WTC11 (cell line): Measurements from ENCODE around the gene ALOX12B. TPM values are rescaled to one million over a fixed set of nuclear protein-coding genes. Genes with fewer than 3 reads are reported as not detected.

Experiments used
- ATAC-seq: fragments of 200-7000 bp; cut with Tn5 transposase; 2 replicates; pipeline ENCODE4 v1.10.0; 2021; ENCODE audit warnings: mild to moderate bottlenecking, moderate library complexity
- CTCF ChIA-PET: fragments of 300-600 bp; sonication (Branson Sonifier 250); formaldehyde crosslinking; loops from one replicate; lab custom pipeline; 2021; ENCODE audit warnings: antibody characterized with exemption; lab: Charles Lee
- POLR2A ChIA-PET: fragments of 350-600 bp; sonication (Branson Sonifier 250); formaldehyde crosslinking; loops from one replicate; lab custom pipeline; 2021; ENCODE audit warnings: antibody characterized with exemption; lab: Charles Lee
- DNase-seq: peaks from one replicate; pipeline ENCODE4 v3.0.0; 2021; ENCODE audit warnings: low spot score
- H3K27ac Mint-ChIP-seq: 2 replicates; pipeline ENCODE4 v1.8.0; 2021; ENCODE audit warnings: mixed read lengths
- H3K27me3 Mint-ChIP-seq: 2 replicates; pipeline ENCODE4 v1.8.0; 2021; ENCODE audit warnings: low read depth, mild to moderate bottlenecking, moderate library complexity, mixed read lengths
- H3K36me3 Mint-ChIP-seq: 2 replicates; pipeline ENCODE4 v1.8.0; 2021; ENCODE audit warnings: mixed read lengths
- H3K4me1 Mint-ChIP-seq: 2 replicates; pipeline ENCODE4 v1.8.0; 2022; ENCODE audit warnings: mixed read lengths
- H3K4me3 Mint-ChIP-seq: 2 replicates; pipeline ENCODE4 v1.8.0; 2021; ENCODE audit warnings: mild to moderate bottlenecking, moderate library complexity, mixed read lengths
- H3K9me3 Mint-ChIP-seq: 2 replicates; pipeline ENCODE4 v1.8.0; 2021; ENCODE audit warnings: mixed read lengths
- CREB1 ChIP-seq: sonication (generic); formaldehyde crosslinking; IDR thresholded peaks from 2 replicates; pipeline ENCODE4 v1.8.0; 2023; ENCODE audit warnings: mild to moderate bottlenecking, missing genetic modification reagents
- CREM ChIP-seq: sonication (generic); formaldehyde crosslinking; IDR thresholded peaks from 2 replicates; pipeline ENCODE4 v1.8.1; 2022; ENCODE audit warnings: mild to moderate bottlenecking, missing genetic modification reagents, moderate library complexity
- FOXK1 ChIP-seq: sonication (generic); formaldehyde crosslinking; IDR thresholded peaks from 2 replicates; pipeline ENCODE4 v1.8.0; 2022; ENCODE audit warnings: mild to moderate bottlenecking, moderate library complexity, missing genetic modification reagents
- GABPB1 ChIP-seq: sonication (generic); formaldehyde crosslinking; IDR thresholded peaks from 2 replicates; pipeline ENCODE4 v1.8.1; 2023; ENCODE audit warnings: mild to moderate bottlenecking, missing genetic modification reagents
- IRF2 ChIP-seq: sonication (generic); formaldehyde crosslinking; IDR thresholded peaks from 2 replicates; pipeline ENCODE4 v1.8.0; 2022; ENCODE audit warnings: low read depth, missing genetic modification reagents, borderline replicate concordance
- JUN ChIP-seq: sonication (generic); formaldehyde crosslinking; IDR thresholded peaks from 2 replicates; pipeline ENCODE4 v1.8.0; 2023; ENCODE audit warnings: mild to moderate bottlenecking, missing genetic modification reagents
- MXD4 ChIP-seq: fragments of 250-450 bp; sonication (Bioruptor Pico); IDR thresholded peaks from 2 replicates; pipeline ENCODE4 v1.8.0; 2021; ENCODE audit warnings: mild to moderate bottlenecking, moderate library complexity, borderline replicate concordance
- MYBL2 ChIP-seq: sonication (generic); formaldehyde crosslinking; IDR thresholded peaks from 2 replicates; pipeline ENCODE4 v1.8.1; 2023; ENCODE audit warnings: mild to moderate bottlenecking, moderate library complexity, missing genetic modification reagents
- NFE2L1 ChIP-seq: sonication (generic); formaldehyde crosslinking; IDR thresholded peaks from 2 replicates; pipeline ENCODE4 v1.8.1; 2023; ENCODE audit warnings: missing genetic modification reagents
- NR1H2 ChIP-seq: sonication (generic); formaldehyde crosslinking; IDR thresholded peaks from 2 replicates; pipeline ENCODE4 v1.9.0; 2021; ENCODE audit warnings: mild to moderate bottlenecking, moderate library complexity, missing genetic modification reagents
- RELA ChIP-seq: sonication (generic); formaldehyde crosslinking; IDR thresholded peaks from 2 replicates; pipeline ENCODE4 v1.8.1; 2022; ENCODE audit warnings: missing genetic modification reagents, mild to moderate bottlenecking, borderline replicate concordance
- SMAD3 ChIP-seq: sonication (generic); formaldehyde crosslinking; IDR thresholded peaks from 2 replicates; pipeline ENCODE4 v1.8.0; 2022; ENCODE audit warnings: missing genetic modification reagents, mild to moderate bottlenecking, borderline replicate concordance
- TEAD1 ChIP-seq: sonication (generic); formaldehyde crosslinking; IDR thresholded peaks from 2 replicates; pipeline ENCODE4 v1.8.0; 2022; ENCODE audit warnings: mild to moderate bottlenecking, missing genetic modification reagents
- TEAD4 ChIP-seq: sonication (generic); formaldehyde crosslinking; IDR thresholded peaks from 2 replicates; pipeline ENCODE4 v1.8.0; 2022; ENCODE audit warnings: mild to moderate bottlenecking, missing genetic modification reagents
- TP53 ChIP-seq: sonication (generic); formaldehyde crosslinking; IDR thresholded peaks from 2 replicates; pipeline ENCODE4 v1.8.1; 2023; ENCODE audit warnings: mild to moderate bottlenecking, missing genetic modification reagents
- ZNF121 ChIP-seq: sonication (generic); formaldehyde crosslinking; IDR thresholded peaks from 2 replicates; pipeline ENCODE4 v1.8.0; 2023; ENCODE audit warnings: missing genetic modification reagents
- ZNF423 ChIP-seq: fragments of 250-450 bp; sonication (Bioruptor Pico); IDR thresholded peaks from 2 replicates; pipeline ENCODE4 v2.1.2; 2022; ENCODE audit warnings: mild to moderate bottlenecking, moderate library complexity
- total RNA-seq: library from RNA; stranded (reverse); gene quantifications from 3 replicates; pipeline ENCODE4 v1.2.3, GENCODE V29; 2021
- TF ChIP-seq, protein P1 (sequence below): fragments of 200-600 bp; IDR thresholded peaks from 2 replicates; pipeline ENCODE4 v1.8.0; 2022; ENCODE audit warnings: antibody characterized with exemption
- TF ChIP-seq, protein P2 (sequence below): sonication (generic); formaldehyde crosslinking; IDR thresholded peaks from 2 replicates; pipeline ENCODE4 v1.8.0; 2022; ENCODE audit warnings: mild to moderate bottlenecking, missing genetic modification reagents
- TF ChIP-seq, protein P3 (sequence below): sonication (generic); formaldehyde crosslinking; IDR thresholded peaks from 2 replicates; pipeline ENCODE4 v1.8.0; 2022; ENCODE audit warnings: mild to moderate bottlenecking, missing genetic modification reagents
- TF ChIP-seq, protein P4 (sequence below): sonication (generic); formaldehyde crosslinking; IDR thresholded peaks from 2 replicates; pipeline ENCODE4 v1.8.1; 2022; ENCODE audit warnings: mild to moderate bottlenecking, moderate library complexity, missing genetic modification reagents
- TF ChIP-seq, protein P5 (sequence below): fragments of 250-450 bp; sonication (Bioruptor Pico); IDR thresholded peaks from 2 replicates; pipeline ENCODE4 v2.1.2; 2022; ENCODE audit warnings: mild to moderate bottlenecking, moderate library complexity
- TF ChIP-seq, protein P6 (sequence below): sonication (generic); formaldehyde crosslinking; IDR thresholded peaks from 2 replicates; pipeline ENCODE4 v1.8.0; 2023; ENCODE audit warnings: mild to moderate bottlenecking, missing genetic modification reagents
- TF ChIP-seq, protein P7 (sequence below): sonication (generic); formaldehyde crosslinking; IDR thresholded peaks from 2 replicates; pipeline ENCODE4 v1.8.1; 2023; ENCODE audit warnings: mild to moderate bottlenecking, missing genetic modification reagents, moderate library complexity
- TF ChIP-seq, protein P8 (sequence below): sonication (generic); formaldehyde crosslinking; IDR thresholded peaks from 2 replicates; pipeline ENCODE4 v1.8.0; 2022; ENCODE audit warnings: mild to moderate bottlenecking, missing genetic modification reagents

The ALOX12B gene
- total RNA-seq, 1 experiment from 2014 or later, result 0.72 TPM

DNA sequence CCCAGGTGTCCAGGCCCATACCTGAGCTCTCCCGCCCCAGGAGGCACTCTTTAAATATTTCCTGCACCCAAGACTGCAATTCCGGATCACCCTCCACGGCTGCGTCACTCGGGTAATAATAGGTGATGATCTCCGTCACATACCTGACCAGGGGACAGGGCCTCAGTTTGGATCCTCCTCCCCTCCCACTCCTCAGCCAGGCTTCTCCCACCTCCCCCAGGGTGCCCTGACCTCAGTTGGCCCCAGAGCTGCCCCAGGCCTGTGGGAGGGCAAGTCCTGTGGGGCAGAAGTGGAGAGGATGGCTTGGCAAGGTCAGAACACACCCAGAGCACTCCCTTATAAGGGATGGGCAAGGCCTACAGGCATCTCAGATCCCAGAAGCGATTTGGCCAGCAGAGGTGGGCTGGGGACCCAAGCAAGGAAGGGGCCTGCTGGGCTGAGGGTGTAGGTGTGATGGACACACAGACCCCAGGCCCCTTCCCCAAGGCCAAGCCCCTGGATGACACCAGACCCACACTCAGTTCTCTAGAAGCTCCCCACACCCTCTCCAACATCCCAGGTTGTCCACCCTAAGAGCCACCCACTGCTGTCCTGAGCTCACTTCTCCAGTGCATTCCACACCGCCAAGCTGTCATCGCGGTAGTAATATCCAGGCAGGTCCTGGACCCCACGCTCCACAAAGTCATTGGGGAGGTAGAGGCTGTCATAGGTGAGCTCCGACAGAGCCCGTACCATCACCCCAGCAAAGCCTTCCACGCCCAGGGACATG, 11.8 kb downstream of the ALOX12B start:
- no peaks in the 10 kb centered on the region for H3K9me3 Mint-ChIP-seq
- no peak overlapping the region for H3K4me3 Mint-ChIP-seq
- TF ChIP-seq GABPB1 (CRISPR knock-in tag), result no peak
- no peak for TF ChIP-seq SMAD3
- TF ChIP-seq, protein P1, sequence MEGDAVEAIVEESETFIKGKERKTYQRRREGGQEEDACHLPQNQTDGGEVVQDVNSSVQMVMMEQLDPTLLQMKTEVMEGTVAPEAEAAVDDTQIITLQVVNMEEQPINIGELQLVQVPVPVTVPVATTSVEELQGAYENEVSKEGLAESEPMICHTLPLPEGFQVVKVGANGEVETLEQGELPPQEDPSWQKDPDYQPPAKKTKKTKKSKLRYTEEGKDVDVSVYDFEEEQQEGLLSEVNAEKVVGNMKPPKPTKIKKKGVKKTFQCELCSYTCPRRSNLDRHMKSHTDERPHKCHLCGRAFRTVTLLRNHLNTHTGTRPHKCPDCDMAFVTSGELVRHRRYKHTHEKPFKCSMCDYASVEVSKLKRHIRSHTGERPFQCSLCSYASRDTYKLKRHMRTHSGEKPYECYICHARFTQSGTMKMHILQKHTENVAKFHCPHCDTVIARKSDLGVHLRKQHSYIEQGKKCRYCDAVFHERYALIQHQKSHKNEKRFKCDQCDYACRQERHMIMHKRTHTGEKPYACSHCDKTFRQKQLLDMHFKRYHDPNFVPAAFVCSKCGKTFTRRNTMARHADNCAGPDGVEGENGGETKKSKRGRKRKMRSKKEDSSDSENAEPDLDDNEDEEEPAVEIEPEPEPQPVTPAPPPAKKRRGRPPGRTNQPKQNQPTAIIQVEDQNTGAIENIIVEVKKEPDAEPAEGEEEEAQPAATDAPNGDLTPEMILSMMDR, result no peak
- no peak for TF ChIP-seq CREB1
- TF ChIP-seq, protein P2, sequence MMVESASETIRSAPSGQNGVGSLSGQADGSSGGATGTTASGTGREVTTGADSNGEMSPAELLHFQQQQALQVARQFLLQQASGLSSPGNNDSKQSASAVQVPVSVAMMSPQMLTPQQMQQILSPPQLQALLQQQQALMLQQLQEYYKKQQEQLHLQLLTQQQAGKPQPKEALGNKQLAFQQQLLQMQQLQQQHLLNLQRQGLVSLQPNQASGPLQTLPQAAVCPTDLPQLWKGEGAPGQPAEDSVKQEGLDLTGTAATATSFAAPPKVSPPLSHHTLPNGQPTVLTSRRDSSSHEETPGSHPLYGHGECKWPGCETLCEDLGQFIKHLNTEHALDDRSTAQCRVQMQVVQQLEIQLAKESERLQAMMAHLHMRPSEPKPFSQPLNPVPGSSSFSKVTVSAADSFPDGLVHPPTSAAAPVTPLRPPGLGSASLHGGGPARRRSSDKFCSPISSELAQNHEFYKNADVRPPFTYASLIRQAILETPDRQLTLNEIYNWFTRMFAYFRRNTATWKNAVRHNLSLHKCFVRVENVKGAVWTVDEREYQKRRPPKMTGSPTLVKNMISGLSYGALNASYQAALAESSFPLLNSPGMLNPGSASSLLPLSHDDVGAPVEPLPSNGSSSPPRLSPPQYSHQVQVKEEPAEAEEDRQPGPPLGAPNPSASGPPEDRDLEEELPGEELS (CRISPR knock-in tag), result no peak
- no peak for TF ChIP-seq MYBL2
- TF ChIP-seq, protein P3, sequence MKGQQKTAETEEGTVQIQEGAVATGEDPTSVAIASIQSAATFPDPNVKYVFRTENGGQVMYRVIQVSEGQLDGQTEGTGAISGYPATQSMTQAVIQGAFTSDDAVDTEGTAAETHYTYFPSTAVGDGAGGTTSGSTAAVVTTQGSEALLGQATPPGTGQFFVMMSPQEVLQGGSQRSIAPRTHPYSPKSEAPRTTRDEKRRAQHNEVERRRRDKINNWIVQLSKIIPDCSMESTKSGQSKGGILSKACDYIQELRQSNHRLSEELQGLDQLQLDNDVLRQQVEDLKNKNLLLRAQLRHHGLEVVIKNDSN, result no peak
- TF ChIP-seq CREM, result no peak
- TF ChIP-seq TEAD4 (CRISPR knock-in tag), result no peak
- TF ChIP-seq JUN (CRISPR knock-in tag), result no peak
- TF ChIP-seq NFE2L1, result no peak
- no peak for TF ChIP-seq TEAD1
- TF ChIP-seq MXD4 (CRISPR knock-in tag), result no peak
- TF ChIP-seq FOXK1 (CRISPR knock-in tag), result no peak
- TF ChIP-seq, protein P4, sequence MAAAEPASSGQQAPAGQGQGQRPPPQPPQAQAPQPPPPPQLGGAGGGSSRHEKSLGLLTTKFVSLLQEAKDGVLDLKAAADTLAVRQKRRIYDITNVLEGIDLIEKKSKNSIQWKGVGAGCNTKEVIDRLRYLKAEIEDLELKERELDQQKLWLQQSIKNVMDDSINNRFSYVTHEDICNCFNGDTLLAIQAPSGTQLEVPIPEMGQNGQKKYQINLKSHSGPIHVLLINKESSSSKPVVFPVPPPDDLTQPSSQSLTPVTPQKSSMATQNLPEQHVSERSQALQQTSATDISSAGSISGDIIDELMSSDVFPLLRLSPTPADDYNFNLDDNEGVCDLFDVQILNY (CRISPR knock-in tag), result no peak
- TF ChIP-seq ZNF121 (CRISPR knock-in tag), result no peak
- H3K36me3 Mint-ChIP-seq, result no peaks in the 10 kb centered on the region
- no peak overlapping the region for H3K27ac Mint-ChIP-seq
- H3K27me3 Mint-ChIP-seq, result peaks cover 88% of the 10 kb centered on the region
- POLR2A ChIA-PET, result no interaction called here
- ATAC-seq, result no peak
- DNase-seq, result no peak
- peaks cover 28% of the 10 kb centered on the region for H3K4me1 Mint-ChIP-seq
- CTCF ChIA-PET, result interaction anchor here (1.9 to 13.0 kb wide), 6 partner anchors 11 to 87 kb away, joined by 6 to 380 read pairs (median 69); partner anchors contain the start of genes ALOX12B and ALOXE3

DNA sequence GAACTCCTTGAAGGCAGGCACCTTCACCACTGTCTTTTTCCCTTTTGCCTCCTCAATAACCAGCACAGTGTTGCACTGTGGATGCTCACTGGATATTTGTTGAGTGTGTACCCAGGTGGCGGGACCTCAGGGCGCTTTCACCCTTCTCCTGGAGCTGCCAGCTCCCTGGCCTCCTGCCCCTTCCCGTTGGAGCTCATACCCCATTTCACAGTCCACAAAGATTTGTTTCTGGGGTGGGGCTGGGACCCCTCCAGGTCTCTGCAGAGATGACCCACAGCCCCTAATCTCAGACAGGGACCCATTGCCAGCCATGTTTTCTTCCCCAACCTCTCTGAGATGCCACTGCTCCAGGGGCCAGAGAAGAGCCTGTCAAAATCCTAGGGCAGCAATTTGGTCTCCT, 12.4 kb downstream of the ALOX12B start:
- H3K27me3 Mint-ChIP-seq, result peaks cover 89% of the 10 kb centered on the region
- no peak for TF ChIP-seq TEAD4 (CRISPR knock-in tag)
- TF ChIP-seq, protein P5, sequence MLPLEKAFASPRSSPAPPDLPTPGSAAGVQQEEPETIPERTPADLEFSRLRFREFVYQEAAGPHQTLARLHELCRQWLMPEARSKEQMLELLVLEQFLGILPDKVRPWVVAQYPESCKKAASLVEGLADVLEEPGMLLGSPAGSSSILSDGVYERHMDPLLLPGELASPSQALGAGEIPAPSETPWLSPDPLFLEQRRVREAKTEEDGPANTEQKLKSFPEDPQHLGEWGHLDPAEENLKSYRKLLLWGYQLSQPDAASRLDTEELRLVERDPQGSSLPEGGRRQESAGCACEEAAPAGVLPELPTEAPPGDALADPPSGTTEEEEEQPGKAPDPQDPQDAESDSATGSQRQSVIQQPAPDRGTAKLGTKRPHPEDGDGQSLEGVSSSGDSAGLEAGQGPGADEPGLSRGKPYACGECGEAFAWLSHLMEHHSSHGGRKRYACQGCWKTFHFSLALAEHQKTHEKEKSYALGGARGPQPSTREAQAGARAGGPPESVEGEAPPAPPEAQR (CRISPR knock-in tag), result no peak
- TF ChIP-seq, protein P6, sequence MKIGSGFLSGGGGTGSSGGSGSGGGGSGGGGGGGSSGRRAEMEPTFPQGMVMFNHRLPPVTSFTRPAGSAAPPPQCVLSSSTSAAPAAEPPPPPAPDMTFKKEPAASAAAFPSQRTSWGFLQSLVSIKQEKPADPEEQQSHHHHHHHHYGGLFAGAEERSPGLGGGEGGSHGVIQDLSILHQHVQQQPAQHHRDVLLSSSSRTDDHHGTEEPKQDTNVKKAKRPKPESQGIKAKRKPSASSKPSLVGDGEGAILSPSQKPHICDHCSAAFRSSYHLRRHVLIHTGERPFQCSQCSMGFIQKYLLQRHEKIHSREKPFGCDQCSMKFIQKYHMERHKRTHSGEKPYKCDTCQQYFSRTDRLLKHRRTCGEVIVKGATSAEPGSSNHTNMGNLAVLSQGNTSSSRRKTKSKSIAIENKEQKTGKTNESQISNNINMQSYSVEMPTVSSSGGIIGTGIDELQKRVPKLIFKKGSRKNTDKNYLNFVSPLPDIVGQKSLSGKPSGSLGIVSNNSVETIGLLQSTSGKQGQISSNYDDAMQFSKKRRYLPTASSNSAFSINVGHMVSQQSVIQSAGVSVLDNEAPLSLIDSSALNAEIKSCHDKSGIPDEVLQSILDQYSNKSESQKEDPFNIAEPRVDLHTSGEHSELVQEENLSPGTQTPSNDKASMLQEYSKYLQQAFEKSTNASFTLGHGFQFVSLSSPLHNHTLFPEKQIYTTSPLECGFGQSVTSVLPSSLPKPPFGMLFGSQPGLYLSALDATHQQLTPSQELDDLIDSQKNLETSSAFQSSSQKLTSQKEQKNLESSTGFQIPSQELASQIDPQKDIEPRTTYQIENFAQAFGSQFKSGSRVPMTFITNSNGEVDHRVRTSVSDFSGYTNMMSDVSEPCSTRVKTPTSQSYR, result no peak
- TF ChIP-seq, protein P7, sequence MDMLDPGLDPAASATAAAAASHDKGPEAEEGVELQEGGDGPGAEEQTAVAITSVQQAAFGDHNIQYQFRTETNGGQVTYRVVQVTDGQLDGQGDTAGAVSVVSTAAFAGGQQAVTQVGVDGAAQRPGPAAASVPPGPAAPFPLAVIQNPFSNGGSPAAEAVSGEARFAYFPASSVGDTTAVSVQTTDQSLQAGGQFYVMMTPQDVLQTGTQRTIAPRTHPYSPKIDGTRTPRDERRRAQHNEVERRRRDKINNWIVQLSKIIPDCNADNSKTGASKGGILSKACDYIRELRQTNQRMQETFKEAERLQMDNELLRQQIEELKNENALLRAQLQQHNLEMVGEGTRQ, result no peak
- no peak for TF ChIP-seq RELA (CRISPR knock-in tag)
- no peak for TF ChIP-seq IRF2 (CRISPR knock-in tag)
- no peak for TF ChIP-seq NR1H2 (CRISPR knock-in tag)
- TF ChIP-seq, protein P8, sequence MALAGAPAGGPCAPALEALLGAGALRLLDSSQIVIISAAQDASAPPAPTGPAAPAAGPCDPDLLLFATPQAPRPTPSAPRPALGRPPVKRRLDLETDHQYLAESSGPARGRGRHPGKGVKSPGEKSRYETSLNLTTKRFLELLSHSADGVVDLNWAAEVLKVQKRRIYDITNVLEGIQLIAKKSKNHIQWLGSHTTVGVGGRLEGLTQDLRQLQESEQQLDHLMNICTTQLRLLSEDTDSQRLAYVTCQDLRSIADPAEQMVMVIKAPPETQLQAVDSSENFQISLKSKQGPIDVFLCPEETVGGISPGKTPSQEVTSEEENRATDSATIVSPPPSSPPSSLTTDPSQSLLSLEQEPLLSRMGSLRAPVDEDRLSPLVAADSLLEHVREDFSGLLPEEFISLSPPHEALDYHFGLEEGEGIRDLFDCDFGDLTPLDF, result no peak
- TF ChIP-seq ZNF423, result no peak
- no peak for TF ChIP-seq SMAD3
- no peak for TF ChIP-seq TP53

More for the DNA sequence above, 12.4 kb downstream of the ALOX12B start:
- ChIA-PET CTCF (interaction anchor here (2.5 to 13.0 kb wide), 8 partner anchors 12 to 87 kb away, joined by 6 to 380 read pairs (median 62); partner anchors contain the start of genes ALOX12B and ALOXE3), POLR2A (no interaction called here)
- Mint-ChIP-seq H3K36me3 (no peaks in the 10 kb centered on the region), H3K9me3 (no peaks in the 10 kb centered on the region), H3K27ac (no peak overlapping the region), H3K4me3 (no peak overlapping the region), H3K4me1 (peaks cover 23% of the 10 kb centered on the region)
- DNase-seq, result no peak
- no peak for ATAC-seq
